ENCODE measurements around the gene PALMD. TPM values are rescaled to one million over a fixed set of nuclear protein-coding genes. Genes with fewer than 3 reads are reported as not detected.

PALMD gene
- total RNA-seq, 1 donor from 2014 or later: 0.58 TPM

- no peak overlapping the region for H3K4me3 Mint-ChIP-seq
- no peaks in the 10 kb centered on the region for H3K9me3 Mint-ChIP-seq
- no peak for TF ChIP-seq CTCF (IDR thresholded peaks at IDR 0.05; ENCODE audit: unreplicated experiment)
- H3K36me3 Mint-ChIP-seq: peaks cover 13% of the 10 kb centered on the region
- H3K27ac Mint-ChIP-seq: no peak overlapping the region
- peaks cover 3% of the 10 kb centered on the region for H3K4me1 Mint-ChIP-seq
- DNase-seq (ENCODE audit: low spot score in 2 of 2, unreplicated experiment in 2 of 2): no peak
- no peaks in the 10 kb centered on the region for H3K27me3 Mint-ChIP-seq (ENCODE audit: low read depth)
These were observed 80.5 kb downstream of the PALMD start for GRCh38 chr1:99726407-99726806.

GRCh38 chr1:99726818-99727217 lies 80.9 kb downstream of the PALMD start:
- Mint-ChIP-seq H3K36me3 (peaks cover 13% of the 10 kb centered on the region), H3K27ac (no peak overlapping the region), H3K27me3 (ENCODE audit: low read depth) (no peaks in the 10 kb centered on the region), H3K4me3 (no peak overlapping the region), H3K4me1 (peaks cover 3% of the 10 kb centered on the region), H3K9me3 (no peaks in the 10 kb centered on the region)
- no peak for DNase-seq (ENCODE audit: low spot score in 2 of 2, unreplicated experiment in 2 of 2)
- TF ChIP-seq CTCF (IDR thresholded peaks at IDR 0.05; ENCODE audit: unreplicated experiment): no peak

GRCh38 chr1:99727575-99728185 lies 81.8 kb downstream of the PALMD start:
- H3K36me3 Mint-ChIP-seq: peaks cover 13% of the 10 kb centered on the region
- DNase-seq (ENCODE audit: low spot score in 2 of 2, unreplicated experiment in 2 of 2): no peak

GRCh38 chr1:99728494-99729235 lies 82.8 kb downstream of the PALMD start:
- Mint-ChIP-seq H3K4me1 (peaks cover 3% of the 10 kb centered on the region), H3K27me3 (ENCODE audit: low read depth) (no peaks in the 10 kb centered on the region), H3K4me3 (no peak overlapping the region), H3K9me3 (no peaks in the 10 kb centered on the region), H3K36me3 (peaks cover 17% of the 10 kb centered on the region), H3K27ac (no peak overlapping the region)
- TF ChIP-seq CTCF (IDR thresholded peaks at IDR 0.05; ENCODE audit: unreplicated experiment): peak; percentile 61
- DNase-seq (ENCODE audit: low spot score in 2 of 2, unreplicated experiment in 2 of 2): no peak

More at GRCh38 chr1:99727575-99728185, 81.8 kb downstream of the PALMD start:
- H3K4me1 Mint-ChIP-seq: peaks cover 3% of the 10 kb centered on the region
- H3K9me3 Mint-ChIP-seq: no peaks in the 10 kb centered on the region
- no peaks in the 10 kb centered on the region for H3K27me3 Mint-ChIP-seq (ENCODE audit: low read depth)
- no peak for TF ChIP-seq CTCF (IDR thresholded peaks at IDR 0.05; ENCODE audit: unreplicated experiment)
- no peak overlapping the region for H3K27ac Mint-ChIP-seq
- no peak overlapping the region for H3K4me3 Mint-ChIP-seq

GRCh38 chr1:99731384-99731783 lies 85.5 kb downstream of the PALMD start:
- no peaks in the 10 kb centered on the region for H3K9me3 Mint-ChIP-seq
- H3K27ac Mint-ChIP-seq: peak overlapping the region; percentile 57
- no peak for DNase-seq (ENCODE audit: low spot score in 2 of 2, unreplicated experiment in 2 of 2)
- H3K36me3 Mint-ChIP-seq: peaks cover 13% of the 10 kb centered on the region
- H3K4me1 Mint-ChIP-seq: peaks cover 3% of the 10 kb centered on the region
- no peak overlapping the region for H3K4me3 Mint-ChIP-seq
- TF ChIP-seq CTCF (IDR thresholded peaks at IDR 0.05; ENCODE audit: unreplicated experiment): no peak
- no peaks in the 10 kb centered on the region for H3K27me3 Mint-ChIP-seq (ENCODE audit: low read depth)
